NOMO-1 treated with dmso at 0.1 percent for 144 hours (cell line): Measurements from ENCODE around the gene PGBD1.

ENCODE experiments used
- DNase-seq: peaks from one replicate; lab custom pipeline; 2025; ENCODE audit not compliant: unreplicated experiment; lab: John Stamatoyannopoulos, UW

The PGBD1 gene

GRCh38 chr6:28333599-28334018, 52.2 kb downstream of the PGBD1 start:
- no peak for DNase-seq

- DNase-seq = no peak
Observed at GRCh38 chr6:28334286-28335039, 53.1 kb downstream of the PGBD1 start.

DNA sequence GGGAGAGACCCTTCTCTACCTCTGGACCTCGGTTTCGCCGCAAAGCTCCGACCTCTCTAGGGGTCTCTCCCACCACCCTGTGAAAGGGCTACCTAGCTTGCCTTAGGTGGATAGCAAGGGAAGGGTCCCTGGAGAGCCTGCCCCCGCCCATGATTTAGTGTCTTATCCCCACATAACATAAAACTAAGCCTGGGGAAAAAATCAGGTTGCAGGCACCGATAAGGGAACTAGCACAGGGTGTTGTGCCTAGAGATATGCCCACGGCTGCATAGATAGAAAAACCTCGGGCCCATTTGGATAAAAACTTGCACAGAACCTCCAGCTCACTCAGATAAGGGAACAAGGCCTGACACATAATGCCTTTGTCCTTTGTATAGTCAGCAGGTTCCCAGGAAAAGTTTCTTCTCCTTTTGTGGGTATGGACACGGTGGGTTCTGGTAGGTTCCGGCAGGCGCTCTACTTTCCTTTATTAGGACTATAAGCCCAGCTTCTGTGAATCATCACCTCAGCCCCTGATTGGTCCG, 53.7 kb downstream of the PGBD1 start:
- no peak for DNase-seq

- peak; percentile 78 for DNase-seq
Observed at GRCh38 chr6:28335564-28336283, 54.4 kb downstream of the PGBD1 start, which contains the start of gene ZSCAN31. TSS of gene ZSCAN31 (minus strand) at chr6:28336148. CDS start at chr6:28329683, 6,465 bp downstream.

GRCh38 chr6:28336284-28337120, 55.1 kb downstream of the PGBD1 start:
- DNase-seq = peak; percentile 34

- DNase-seq = no peak
Observed at GRCh38 chr6:28337121-28337520, 55.7 kb downstream of the PGBD1 start.

DNA sequence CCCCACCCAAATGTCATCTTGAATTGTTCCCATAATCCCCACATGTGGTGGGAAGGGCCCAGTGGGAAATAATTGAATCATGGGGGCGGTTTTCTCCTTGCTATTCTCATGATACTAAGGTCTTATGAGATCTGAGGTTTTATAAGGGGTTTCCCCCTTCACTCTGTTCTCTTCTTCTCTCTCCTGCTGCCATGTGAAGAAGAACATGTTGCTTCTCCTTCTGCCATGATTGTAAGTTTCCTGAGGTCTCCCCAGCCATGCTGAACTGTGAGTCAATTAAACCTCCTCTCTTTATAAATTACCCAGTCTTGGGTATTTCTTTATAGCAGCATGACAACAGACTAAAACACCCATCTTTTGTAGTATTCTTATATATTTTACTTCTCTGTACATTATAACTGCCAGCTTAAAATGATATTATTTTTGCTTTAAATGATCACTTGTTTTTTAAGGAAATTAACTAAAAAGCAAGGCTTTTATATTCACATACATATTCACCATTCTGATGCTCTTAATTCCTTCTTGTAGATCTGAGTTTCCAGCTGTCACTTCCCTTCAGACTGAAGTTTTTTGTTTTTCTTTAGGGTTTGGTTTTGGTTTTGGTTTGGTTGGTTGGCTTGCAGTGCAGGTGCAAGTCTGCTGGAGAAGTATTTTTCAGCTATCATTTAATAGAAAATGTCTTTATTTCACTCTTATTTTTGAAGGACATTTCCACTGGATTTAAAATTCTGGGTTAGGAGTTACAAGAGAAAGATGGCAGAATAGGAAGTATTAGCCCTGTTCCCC, 59.1 kb downstream of the PGBD1 start:
- DNase-seq = no peak

- no peak for DNase-seq
Observed at GRCh38 chr6:28343898-28344677, 62.7 kb downstream of the PGBD1 start.

DNA sequence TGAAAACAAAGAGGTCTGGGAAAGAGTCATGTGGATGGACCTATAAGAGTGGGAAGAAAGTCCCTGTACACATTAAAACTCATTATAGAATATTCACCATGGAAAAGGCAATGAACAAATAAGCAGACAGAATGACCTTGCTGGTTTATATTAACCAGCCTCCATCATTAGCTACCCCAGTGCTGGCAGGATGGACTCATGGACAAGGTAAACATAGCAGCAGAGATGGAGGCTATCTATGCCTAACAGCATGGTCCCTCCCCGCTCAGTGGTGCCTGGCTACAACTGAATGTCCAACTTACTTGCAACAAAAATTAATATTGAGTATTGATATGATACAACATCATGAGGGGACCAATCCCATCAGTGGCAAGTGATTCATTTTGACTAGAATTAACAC, 63.8 kb downstream of the PGBD1 start:
- DNase-seq = no peak

- no peak for DNase-seq
Observed at GRCh38 chr6:28347119-28347518, 65.7 kb downstream of the PGBD1 start.

DNA sequence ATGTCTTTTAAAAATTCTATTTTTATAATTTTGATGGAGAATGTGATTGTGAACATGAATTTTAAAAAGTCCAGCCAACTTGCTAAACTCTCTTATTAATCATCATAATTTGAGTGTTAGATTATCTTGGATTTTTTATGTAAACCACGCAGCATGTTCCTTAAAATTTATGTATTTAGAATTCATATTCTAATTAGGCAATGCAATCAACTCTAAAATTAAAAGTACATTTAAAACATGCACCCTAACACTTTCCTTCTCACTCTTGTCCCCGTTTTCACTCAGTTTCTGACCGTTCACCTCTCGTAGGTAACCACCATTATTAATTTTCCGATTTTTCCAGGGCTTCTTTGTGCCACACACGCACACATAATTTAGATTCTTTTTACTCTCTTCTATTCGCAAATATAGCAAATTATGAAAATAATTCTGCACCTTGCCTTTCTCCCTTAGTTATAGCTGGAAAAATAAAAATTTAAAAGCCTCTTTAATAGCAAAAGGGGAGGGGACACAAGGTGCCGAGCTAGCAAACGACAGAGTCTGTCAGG, 68.0 kb downstream of the PGBD1 start:
- no peak for DNase-seq

DNA sequence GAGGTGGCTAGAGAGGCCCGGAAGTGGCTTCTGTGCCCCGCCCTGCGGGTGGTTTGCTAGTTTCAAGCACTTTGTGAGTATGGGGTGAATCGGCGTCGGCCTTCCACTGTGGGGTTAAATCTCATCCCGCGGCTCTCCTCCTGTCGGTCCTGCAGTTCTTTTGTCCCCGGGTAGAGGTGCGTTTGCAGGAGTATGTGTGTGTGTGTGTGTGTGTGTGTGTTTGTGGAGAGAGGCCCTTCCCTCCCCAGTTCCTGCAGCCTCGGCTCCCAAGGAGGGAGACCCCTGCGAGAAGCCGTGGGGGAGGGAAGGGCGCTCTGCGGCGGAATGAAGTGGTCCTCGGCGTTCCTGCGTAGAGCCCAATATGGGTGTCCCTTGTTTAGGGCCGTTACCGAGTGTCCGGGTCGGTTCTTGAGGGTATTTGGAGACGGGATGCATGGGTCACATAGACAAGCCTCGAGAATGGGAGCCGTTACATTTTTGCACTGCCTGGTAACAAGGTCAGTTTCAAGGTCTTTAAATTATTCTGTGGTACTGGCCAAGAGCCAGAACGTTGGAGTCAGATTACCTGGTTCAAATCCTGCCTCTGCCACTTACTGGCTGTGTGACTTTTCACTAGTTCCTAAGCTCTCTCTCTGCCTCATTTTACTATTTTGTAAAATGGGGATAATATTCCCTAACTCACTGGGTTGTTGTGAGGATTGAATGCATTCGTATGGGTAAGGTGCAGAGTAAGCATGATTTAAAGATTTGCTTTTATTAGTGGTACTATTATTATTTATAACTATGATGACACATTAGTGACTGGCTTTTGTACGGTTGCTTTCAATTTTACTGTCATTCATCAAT, 68.7 kb downstream of the PGBD1 start, which contains the start of gene ZKSCAN3:
Gene ZKSCAN3, plus strand, starts transcription at position 56 of the 846 bp plus-strand sequence. CDS start 9,640 bp downstream, outside the sequence.
- peak; percentile 74 for DNase-seq

- DNase-seq = no peak
Observed at GRCh38 chr6:28351087-28351486, 69.7 kb downstream of the PGBD1 start.

GRCh38 chr6:28351493-28351925, 70.1 kb downstream of the PGBD1 start:
- DNase-seq = no peak
